GM18520 (cell line): Measurements from ENCODE around the gene NOX5.
"Not testable (repeated sequence)": the region's sequence is repeated elsewhere in the genome, so short reads cannot be mapped to it uniquely, and the experiment has no call there.

Experiments used
- ATAC-seq: cut with Tn5 transposase; IDR thresholded peaks from one replicate; pipeline ENCODE4 v1.9.1; 2021; ENCODE audit not compliant: unreplicated experiment

The NOX5 gene

DNA sequence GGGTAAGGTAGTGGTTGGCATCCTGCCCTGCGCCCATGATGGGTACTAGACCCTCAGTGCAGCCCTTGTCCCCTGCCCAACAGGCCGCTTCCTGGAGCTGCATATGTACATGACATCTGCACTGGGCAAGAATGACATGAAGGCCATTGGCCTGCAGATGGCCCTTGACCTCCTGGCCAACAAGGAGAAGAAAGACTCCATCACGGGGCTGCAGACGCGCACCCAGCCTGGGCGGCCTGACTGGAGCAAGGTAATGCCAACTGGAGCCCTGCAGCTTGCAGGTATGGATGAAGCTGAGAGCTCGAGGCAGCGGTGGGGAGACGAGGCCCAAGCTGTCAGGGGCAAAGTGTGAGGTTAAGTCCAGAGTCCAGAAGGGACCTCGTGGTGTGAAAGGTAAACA is 40.8 kb downstream of the NOX5 start:
- ATAC-seq, result no peak

DNA sequence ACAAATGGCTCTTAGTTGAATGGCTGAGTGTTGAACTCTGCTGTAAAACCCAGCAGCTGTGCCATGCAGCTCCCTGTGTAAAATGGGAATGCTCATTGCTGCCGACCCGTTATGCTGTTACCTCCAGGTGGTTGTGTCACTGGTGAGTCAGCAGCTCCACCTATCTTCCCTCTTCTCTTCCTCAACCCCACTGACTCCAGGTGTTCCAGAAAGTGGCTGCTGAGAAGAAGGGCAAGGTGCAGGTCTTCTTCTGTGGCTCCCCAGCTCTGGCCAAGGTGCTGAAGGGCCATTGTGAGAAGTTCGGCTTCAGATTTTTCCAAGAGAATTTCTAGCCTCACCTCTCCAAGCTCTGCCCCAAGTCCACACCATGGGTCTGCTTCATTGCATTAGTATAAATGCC is 41.9 kb downstream of the NOX5 start:
- ATAC-seq, result no peak

DNA sequence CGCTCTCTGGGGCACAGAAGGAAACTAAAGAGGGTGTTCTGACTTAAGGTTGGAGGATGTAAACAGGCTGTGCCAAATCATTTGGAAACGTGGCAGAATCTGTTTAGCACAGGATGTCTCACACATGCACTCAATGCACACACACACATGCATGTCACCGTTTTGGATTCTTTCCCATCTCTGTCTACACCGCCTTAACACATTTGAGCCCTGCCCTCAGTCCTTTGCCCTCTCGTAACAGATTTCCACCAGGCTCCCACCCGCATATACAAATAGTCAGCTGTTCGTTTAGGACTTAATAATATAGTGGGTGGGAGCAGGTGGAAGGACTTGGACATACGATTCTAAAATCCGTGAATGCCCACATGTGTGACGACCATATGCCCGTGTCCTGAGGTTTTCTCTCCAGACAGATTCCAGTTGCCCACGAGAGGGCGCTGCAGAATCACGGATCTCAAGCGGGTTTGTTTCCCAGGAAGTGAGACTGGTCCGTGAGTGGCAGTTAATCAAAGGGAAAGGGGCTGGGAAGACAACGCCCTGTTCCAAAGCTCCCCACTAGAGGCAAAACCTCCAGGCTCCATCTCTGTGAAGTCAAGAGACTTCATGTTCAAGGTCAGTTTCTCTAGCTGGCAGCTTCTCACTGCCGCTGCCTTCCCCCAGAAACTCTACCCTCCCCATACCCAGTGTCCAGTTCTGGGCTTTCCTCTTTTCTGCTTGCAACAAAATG is 44.5 kb downstream of the NOX5 start:
- ATAC-seq, result no peak

DNA sequence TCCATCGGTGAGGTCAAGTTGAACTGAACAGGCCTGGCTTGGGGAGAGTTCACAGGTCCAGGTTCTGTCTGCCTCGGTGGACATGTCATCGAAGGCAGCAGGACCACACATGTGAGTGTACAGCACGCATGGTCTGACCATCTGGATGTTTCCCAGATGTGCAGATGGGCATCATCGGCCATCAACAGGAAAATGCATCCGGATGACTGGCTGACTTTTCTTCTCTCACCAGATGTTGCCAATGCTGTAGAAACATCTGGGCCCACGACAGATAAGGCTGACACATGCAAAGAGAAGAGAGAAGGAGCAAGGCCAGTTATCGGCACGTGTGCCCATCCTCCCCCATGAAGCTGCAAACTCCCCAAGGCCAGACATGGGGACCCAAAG is 45.1 kb downstream of the NOX5 start:
- ATAC-seq, result no peak

DNA sequence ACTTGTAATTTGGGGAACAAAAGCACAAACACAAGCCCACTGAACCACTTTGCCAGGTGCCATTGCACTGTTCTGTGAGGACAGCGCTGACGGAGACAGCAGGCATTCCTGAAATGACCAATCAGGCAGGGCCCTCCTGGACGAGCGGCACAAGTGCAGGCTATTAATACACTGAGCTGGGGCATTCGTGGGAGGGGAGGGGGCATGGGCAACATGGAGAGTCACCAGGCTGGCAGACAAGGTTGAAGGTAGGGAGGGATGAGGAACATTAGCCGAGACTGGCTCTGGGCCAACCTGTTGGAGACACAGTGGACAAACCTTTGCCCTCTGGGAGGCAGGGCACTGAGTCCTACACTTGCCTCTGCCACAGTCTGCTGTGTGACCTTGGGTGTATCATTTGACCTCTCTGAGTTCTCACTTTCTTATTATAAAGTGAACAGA is 45.6 kb downstream of the NOX5 start:
- no peak for ATAC-seq

DNA sequence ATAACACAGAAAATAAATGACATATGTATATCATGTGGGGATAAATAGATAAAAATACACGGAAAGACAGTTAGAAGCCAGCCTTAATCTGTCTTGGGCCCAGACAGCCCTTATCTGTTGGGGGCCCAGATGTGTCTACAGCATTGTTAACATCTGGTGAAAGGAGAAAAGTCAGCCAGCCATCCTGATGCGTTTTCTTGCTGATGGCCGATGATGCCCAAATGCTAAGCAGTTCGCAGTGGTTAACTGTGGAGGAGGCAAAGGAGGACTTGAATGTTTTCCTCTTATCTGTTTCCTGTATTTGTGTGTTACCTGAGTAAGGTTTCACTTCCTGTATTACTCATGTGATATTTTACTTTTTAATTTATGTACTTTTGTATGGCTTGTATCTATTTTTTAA is 46.2 kb downstream of the NOX5 start:
- no peak for ATAC-seq

DNA sequence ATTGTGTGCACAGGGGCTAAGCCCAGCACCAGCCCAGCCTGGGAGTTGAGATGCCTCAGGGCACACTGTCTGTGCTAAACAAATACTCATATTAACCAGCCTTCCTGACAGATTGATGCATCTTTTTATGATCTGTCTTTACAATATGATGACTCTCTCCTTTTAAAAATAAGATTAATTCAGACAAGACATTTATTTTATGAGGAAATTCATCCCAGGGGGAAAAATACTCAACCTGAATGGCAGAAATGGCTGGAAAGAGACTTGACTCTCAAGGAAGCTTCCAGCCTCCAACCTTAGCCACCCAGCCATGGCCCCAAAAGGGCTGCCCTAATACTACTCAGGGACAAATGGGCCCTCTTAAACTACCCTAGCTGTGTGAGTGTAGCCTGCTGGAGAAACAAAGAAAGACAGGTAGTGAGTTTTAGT is 46.9 kb downstream of the NOX5 start:
- ATAC-seq, result no peak

DNA sequence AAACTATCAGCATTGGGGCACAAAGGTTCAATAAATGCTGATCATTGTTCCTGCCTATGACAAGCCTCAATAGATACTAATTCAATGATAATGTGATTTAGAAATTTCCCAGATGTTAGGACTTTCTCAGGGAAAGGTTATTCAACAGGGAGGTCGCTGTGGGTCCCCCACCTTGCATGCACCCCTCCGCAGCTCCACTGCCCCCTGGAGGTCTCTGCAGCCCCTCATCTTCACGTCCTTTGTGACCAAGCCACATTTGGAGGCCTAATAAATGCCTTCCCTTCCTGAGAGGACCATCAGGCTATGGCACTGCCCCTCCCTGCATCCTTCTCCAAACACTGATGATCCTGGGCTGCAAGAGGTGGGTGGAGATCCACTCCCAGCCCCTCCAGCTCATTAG is 50.2 kb downstream of the NOX5 start:
- no peak for ATAC-seq

DNA sequence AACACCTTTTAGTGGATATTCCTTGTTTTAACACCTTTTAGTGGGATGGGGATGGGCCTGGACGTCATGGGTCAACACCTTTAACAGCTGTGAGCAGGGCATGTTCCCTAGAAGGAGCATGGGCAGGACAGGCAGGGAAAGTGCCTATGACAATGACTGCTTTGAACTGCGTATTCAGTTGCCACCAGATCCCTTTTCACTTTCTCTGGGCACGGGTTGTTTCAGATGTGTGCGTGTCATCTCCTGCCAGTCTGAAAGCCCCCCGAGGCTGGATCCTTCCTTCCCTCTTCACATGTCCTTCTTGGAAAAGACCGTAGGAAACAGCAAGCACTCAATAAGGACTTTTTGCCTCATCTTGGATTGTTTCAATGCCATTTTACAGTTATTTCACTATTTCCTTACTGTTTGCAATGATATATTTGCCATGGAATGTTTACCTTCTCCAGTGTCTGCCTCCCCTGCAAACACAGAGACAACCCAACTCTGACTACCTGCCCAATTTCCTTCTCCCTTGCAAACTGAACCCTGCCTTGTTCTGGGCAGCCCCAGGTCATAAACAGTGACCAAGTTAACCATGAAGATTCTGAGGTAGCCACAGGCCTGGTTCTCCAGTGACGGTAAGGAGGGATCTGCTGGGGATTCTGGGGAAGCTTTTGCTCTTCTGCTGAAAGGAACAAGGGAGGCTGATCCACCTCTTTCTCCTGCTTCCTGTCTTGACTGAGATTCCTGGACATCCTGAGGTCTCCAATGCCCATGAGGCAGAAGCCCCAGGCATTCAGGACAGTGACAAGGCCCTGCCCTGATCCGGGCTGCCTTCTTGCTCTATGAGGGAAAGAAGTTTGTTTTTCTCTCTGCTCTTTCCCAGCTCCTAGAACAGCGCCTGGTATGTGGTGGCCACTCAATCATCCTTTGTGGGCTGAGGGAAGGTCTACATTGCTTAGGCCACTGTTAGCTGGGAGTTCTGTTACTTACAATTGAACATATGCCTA is 51.8 kb downstream of the NOX5 start:
- ATAC-seq, result no peak

DNA sequence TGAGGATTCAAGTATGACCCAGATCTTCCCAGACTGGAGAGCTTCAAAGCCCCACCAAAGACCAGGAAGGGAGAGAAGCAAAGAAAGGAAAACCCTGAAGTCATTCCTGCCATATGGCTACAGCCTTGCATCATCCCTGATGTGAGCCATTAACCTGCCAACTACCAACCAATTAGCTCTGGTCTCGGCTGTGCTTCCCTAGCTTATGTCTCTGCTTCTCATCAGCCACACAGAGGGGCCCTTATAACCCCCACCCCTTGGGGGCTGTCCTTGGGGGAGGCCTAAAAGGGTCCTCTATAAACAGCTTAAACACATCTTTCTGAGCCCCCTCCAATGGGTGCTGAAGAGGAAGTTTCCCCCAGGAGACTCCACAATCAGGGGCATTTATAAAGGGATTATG is 52.8 kb downstream of the NOX5 start:
- no peak for ATAC-seq

DNA sequence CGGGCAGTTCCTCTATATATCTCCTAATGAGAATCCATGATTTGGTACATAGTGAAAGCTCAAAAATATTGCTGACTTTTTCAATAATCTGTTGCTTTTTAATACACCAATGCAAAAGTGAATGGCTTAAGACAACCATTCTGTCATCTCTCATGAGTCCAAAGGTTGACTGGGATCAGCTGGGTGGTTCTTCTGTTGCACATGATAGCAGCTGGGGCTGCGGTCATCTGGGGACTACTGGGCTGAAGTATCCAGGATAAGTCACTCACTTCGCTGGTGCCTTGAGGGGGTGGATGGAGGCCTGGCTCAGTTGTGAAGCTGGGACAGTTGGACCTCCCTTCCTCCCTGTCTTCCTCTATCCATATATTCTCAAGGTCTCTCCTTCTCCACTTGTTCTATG is 53.7 kb downstream of the NOX5 start:
- no peak for ATAC-seq

DNA sequence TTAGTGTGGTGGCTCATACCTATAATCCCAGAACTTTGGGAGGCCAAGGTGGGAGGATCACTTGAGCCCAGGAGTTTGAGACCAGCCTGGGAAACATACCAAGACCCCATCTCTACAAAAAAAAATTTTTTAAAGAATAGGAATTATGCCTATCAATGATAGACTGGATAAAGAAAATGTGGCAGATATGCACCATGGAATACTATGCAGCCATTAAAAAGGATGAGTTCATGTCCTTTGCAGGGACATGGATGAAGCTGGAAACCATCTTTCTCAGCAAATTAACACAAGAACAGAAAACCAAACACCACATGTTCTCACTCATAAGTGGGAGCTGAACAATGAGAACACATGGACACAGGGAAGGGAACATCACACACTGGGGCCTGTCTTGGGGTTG is 54.8 kb downstream of the NOX5 start:
- not testable (repeated sequence) for ATAC-seq

DNA sequence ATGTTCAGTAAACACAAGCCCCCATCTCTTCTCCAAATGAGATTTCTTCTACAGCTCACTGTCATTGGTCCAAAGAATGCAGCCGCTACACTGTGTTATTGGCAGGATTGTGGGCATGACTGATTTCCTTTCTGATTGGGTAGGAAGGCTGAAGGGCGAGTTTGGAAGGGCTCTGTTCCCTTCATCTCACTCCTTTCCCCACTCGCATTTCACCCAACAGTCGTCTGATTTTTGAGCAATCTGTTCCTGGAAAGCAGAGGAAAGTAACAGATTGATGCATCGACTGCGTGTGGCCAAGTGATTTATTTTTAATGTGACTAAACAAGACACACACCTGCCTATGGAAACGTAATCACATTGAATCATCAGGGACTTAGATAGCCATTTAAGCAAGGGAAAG is 55.5 kb downstream of the NOX5 start:
- ATAC-seq, result no peak

DNA sequence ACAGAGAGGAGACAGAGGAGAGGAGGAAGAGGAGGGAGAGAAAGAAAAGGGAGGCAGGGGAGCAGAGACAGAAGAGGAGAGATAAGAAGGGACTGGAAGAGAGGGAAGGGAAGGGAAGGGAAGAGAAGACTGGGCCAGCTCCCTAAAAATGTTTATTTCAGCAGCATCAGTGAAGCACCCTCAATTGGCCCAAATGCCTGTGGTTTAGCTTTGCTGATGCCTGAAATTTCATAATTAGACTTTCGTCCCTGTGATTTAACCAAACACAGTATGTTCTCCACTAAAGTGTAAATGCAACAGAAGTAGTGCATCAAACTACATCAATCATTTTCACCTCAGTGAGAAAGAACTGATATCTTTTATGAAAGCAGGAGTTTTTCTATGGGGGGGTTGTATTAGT is 55.9 kb downstream of the NOX5 start:
- no peak for ATAC-seq

DNA sequence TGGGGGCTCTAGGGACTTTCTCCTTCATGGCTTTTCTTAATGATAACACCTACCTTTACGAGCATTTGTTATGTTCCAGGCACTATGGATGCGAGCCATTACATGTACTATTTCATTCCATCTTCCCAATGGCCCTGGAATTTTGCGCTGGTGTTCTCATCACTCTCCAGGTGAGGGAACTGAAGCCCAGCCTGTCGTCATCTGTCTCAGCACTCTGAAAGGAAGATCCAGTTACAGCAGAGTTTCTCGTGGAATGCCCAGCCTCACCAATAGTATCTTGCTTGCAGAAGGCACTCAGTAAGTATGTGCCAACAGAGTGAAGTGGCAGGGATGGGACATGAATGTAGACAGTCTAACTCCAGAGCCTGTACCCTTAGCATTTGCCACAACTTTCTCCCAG is 56.8 kb downstream of the NOX5 start:
- no peak for ATAC-seq

DNA sequence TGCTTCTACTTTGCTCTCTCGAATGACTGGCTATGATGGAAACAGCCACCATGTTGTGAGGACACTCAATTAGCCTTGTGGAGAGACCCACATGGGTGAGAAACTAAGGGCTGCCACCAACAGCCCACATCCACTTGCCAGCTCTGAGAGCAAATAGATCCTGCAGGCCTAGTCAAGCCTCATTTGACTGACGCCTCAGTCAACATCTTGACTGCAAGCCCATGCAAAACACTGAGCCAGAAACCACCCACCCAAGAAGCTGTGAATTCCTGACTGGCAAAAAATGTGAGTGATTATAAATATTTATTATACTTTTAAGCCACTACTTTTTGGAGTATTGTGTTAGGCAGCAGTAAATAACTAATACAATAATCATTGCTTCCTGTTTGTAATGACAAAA is 58.4 kb downstream of the NOX5 start:
- no peak for ATAC-seq

DNA sequence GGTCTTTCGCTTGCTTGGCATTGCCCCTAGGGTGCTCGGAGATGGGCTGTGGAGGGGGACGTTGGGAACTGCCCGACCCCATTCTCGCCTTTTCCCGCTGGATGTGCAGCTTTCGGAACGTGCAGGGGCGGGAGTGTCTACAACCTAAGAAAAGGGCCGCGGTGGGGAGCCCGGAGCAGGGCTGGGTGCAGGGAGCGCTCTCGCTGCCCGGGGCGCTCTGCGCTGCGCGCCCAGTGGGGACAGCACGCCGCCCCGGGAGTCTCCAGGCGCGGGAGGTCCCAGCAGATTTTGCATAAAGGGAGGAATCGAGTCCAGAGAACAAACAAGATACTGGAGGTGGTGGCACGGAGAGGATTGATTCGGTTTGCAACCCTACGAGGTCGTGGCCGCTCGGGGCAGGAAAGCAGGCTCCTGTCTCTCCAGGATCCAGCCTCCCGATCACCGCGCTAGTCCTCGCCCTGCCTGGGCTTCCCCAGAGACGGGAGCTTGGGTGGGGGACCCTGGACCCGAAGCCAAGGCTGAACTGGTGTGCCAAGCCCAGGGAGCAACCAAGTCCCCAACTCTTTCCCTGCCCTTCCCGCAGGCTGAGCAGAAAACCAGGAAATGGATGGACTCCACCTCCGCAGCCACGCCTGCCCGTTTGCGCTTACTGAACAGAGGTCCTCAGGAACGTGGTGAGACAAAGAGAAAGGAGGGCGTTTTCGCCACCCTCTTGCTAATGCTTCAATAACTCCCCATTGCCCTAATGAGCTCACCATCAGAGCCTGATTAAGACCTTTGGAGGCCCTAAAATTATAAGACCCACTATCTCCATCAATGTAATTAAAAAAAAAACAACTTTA is 59.7 kb downstream of the NOX5 start:
- no peak for ATAC-seq

DNA sequence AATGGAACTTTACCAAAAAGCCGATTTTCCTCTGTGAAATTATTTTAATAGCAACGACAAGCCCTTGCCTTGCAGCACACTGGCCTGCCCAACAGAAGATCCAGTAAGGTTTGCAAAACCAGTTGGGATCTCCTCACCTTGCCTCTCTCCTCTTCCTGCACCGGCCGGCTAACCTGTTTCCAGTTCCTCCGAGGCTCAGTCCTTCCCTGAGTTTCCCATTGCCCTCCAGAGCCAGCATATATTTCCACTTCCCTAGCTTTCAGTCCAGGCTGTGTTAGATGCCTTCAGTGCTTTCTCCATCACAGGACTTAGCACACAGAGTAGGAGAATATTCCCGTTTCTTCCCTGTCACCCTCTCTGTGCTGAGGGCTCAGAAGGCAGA is 60.3 kb downstream of the NOX5 start:
- ATAC-seq, result no peak

DNA sequence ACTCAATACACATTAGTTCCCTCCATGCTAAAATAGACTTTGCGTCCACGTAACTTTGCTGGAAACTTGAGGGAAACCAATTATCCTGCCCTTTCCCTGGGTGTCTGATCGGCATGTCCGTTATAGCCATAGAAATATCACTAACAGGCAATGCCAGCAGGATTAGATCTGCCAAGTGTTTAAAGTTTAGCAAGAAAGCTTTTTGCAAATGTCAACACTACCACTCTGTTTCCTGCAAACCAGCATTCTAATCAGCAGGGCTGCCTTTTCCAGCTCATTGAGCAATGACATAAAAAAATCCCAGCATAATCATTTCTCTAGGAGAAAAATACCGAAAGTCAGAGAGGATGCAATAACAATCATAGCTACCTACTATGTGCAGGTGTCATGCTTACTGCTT is 60.9 kb downstream of the NOX5 start:
- no peak for ATAC-seq

DNA sequence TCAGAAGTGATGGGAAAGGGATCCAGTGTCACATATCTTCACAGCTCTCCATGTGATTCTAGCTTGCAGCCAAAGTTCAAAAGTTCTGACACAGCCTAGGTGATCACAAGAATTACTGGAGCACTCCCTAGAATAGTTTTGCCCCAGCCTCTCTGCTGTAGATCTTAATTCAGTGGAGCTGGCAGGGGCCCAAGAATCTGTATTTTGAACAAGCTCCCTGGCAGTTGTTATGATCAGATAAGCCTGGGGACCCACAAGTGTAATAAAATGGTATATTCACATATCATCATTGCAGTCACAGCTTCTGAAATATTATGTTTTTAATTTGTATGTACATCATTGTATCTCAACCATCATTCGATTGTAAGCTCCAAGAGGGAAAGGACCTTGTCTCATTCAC is 62.3 kb downstream of the NOX5 start:
- ATAC-seq, result no peak

DNA sequence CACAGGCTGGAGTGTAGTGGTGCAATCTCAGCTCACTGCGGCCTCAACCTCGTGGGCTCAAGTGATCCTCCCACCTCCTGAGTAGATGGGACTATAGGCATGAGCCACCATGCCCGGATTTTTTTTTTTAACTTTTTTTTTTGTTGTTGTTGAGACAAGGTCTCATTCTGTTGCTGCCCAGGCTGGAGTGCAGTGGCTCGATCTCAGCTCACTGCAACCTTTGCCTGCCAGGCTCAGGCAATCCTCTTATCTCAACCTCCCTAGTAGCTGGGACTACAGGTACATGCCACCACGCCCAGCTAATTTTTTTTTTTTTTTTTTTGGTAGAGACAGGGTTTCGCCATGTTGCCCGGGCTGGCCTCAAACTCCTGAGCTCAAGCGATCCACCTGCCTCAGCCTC is 64.1 kb downstream of the NOX5 start:
- no peak for ATAC-seq
